GM18867 (cell line): ENCODE measurements around the gene NXNL2.

Source experiments
- ATAC-seq: cut with Tn5 transposase; IDR thresholded peaks from one replicate; pipeline ENCODE4 v1.9.1; 2021; ENCODE audit warnings: mild to moderate bottlenecking, moderate library complexity; ENCODE audit not compliant: unreplicated experiment

NXNL2 gene

GRCh38 chr9:88531920-88532698 is 2.9 kb upstream of the NXNL2 start:
- no peak for ATAC-seq

- ATAC-seq, result no peak
Measured at GRCh38 chr9:88533951-88534455, 975 bp upstream of the NXNL2 start.

- ATAC-seq, result no peak
Measured at GRCh38 chr9:88535226-88536022, 446 bp downstream of the NXNL2 start.

- no peak for ATAC-seq
Measured at GRCh38 chr9:88536023-88536324, 996 bp downstream of the NXNL2 start.

GRCh38 chr9:88536951-88537760 is 2.2 kb downstream of the NXNL2 start:
- ATAC-seq, result no peak

GRCh38 chr9:88537761-88538091 is 2.7 kb downstream of the NXNL2 start:
- ATAC-seq, result no peak

- ATAC-seq, result no peak
Measured at GRCh38 chr9:88538311-88539085, 3.5 kb downstream of the NXNL2 start.

- ATAC-seq, result no peak
Measured at GRCh38 chr9:88539246-88539645, 4.3 kb downstream of the NXNL2 start.

GRCh38 chr9:88540251-88540763 is 5.3 kb downstream of the NXNL2 start:
- ATAC-seq, result no peak

GRCh38 chr9:88544245-88544644 is 9.3 kb downstream of the NXNL2 start:
- no peak for ATAC-seq

- no peak for ATAC-seq
Measured at GRCh38 chr9:88551546-88552137, 16.7 kb downstream of the NXNL2 start.

GRCh38 chr9:88553350-88553749 is 18.4 kb downstream of the NXNL2 start:
- no peak for ATAC-seq

- ATAC-seq, result no peak
Measured at GRCh38 chr9:88555268-88555980, 20.4 kb downstream of the NXNL2 start.

- no peak for ATAC-seq
Measured at GRCh38 chr9:88559661-88560060, 24.7 kb downstream of the NXNL2 start.

- no peak for ATAC-seq
Measured at GRCh38 chr9:88567870-88568269, 32.9 kb downstream of the NXNL2 start.

- no peak for ATAC-seq
Measured at GRCh38 chr9:88571419-88571818, 36.4 kb downstream of the NXNL2 start.

GRCh38 chr9:88572684-88573083 is 37.7 kb downstream of the NXNL2 start:
- no peak for ATAC-seq

GRCh38 chr9:88574953-88575352 is 40.0 kb downstream of the NXNL2 start:
- ATAC-seq, result no peak
